ENCODE data around the gene LUC7L. TPM values are rescaled to one million over a fixed set of nuclear protein-coding genes. Genes with fewer than 3 reads are reported as not detected.

Gene LUC7L
- total RNA-seq, 4 donors from 2014 or later: 52.7 to 115 (median 76.8) TPM

- no peak for ATAC-seq (ENCODE audit: low FRiP score)
- TF ChIP-seq, protein P1, sequence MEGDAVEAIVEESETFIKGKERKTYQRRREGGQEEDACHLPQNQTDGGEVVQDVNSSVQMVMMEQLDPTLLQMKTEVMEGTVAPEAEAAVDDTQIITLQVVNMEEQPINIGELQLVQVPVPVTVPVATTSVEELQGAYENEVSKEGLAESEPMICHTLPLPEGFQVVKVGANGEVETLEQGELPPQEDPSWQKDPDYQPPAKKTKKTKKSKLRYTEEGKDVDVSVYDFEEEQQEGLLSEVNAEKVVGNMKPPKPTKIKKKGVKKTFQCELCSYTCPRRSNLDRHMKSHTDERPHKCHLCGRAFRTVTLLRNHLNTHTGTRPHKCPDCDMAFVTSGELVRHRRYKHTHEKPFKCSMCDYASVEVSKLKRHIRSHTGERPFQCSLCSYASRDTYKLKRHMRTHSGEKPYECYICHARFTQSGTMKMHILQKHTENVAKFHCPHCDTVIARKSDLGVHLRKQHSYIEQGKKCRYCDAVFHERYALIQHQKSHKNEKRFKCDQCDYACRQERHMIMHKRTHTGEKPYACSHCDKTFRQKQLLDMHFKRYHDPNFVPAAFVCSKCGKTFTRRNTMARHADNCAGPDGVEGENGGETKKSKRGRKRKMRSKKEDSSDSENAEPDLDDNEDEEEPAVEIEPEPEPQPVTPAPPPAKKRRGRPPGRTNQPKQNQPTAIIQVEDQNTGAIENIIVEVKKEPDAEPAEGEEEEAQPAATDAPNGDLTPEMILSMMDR (IDR thresholded peaks at IDR 0.05): no peak
- DNase-seq (ENCODE audit: low spot score): no peak
These were observed 34.7 kb downstream of the LUC7L start for GRCh38 chr16:194516-194915.

DNA sequence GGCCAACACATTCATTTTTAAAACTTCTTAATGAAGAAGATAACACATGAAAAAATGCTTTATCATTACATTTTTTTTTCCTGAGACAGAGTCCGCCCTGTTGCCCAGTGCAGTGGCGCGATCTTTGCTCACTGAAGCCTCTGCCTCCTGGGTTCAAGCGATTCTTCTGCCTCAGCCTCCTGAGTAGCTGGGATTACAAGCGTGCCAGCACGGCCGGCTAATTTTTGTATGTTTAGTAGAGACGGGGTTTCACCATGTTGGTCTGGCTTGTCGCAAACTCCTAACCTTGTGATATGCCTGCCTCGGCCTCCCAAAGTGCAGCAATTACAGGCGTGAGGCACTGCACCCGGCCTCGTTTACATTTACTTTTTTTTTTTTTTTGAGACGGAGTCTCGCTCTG lies 35.8 kb downstream of the LUC7L start:
- TF ChIP-seq, protein P1 (IDR thresholded peaks at IDR 0.05): no peak
- no peak for ATAC-seq (ENCODE audit: low FRiP score)

GRCh38 chr16:192686-193085 lies 36.6 kb downstream of the LUC7L start:
- TF ChIP-seq, protein P1 (IDR thresholded peaks at IDR 0.05): no peak
- ATAC-seq (ENCODE audit: low FRiP score) (no peak), DNase-seq (ENCODE audit: low spot score) (no peak)

More for the DNA sequence above, 35.8 kb downstream of the LUC7L start:
- DNase-seq (ENCODE audit: low spot score): no peak

GRCh38 chr16:191831-192230 lies 37.4 kb downstream of the LUC7L start:
- TF ChIP-seq, protein P1 (IDR thresholded peaks at IDR 0.05): no peak
- ATAC-seq (ENCODE audit: low FRiP score) (no peak), DNase-seq (ENCODE audit: low spot score) (no peak)

- DNase-seq (ENCODE audit: low spot score) (no peak), ATAC-seq (ENCODE audit: low FRiP score) (no peak)
- TF ChIP-seq, protein P1 (IDR thresholded peaks at IDR 0.05): no peak
These were observed 39.6 kb downstream of the LUC7L start for GRCh38 chr16:189604-190186.

DNA sequence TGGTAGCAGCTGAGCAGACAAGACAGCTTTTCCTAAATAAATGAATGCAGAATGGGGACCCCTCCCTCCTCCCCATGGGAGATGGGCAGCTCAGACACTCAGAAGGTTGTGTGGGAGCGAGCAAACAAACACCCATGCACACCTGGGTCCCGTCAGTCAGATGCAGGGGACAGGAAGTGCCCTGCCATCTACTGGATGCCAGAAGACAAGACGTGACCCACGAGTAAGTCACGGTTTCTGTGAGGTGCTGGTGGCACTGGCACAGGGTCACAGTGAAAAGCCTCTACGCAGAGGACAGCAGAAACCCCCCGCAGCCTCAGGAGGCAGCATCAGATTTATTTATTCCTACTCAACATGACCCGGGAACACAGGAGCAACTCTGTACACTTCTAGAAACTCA lies 40.6 kb downstream of the LUC7L start:
- DNase-seq (ENCODE audit: low spot score): no peak
- TF ChIP-seq, protein P1 (IDR thresholded peaks at IDR 0.05): no peak

GRCh38 chr16:187330-187729 lies 41.9 kb downstream of the LUC7L start:
- TF ChIP-seq, protein P1 (IDR thresholded peaks at IDR 0.05): no peak
- DNase-seq (ENCODE audit: low spot score): no peak
- ATAC-seq (ENCODE audit: low FRiP score): no peak

More for the DNA sequence above, 40.6 kb downstream of the LUC7L start:
- ATAC-seq (ENCODE audit: low FRiP score): no peak

Data from omental fat pad (tissue), 4 donors.